GM18858 (cell line): ENCODE data around the gene CPE.

Experiments used
- ATAC-seq: cut with Tn5 transposase; IDR thresholded peaks from one replicate; pipeline ENCODE4 v1.9.1; 2021; ENCODE audit not compliant: unreplicated experiment

CPE gene

DNA sequence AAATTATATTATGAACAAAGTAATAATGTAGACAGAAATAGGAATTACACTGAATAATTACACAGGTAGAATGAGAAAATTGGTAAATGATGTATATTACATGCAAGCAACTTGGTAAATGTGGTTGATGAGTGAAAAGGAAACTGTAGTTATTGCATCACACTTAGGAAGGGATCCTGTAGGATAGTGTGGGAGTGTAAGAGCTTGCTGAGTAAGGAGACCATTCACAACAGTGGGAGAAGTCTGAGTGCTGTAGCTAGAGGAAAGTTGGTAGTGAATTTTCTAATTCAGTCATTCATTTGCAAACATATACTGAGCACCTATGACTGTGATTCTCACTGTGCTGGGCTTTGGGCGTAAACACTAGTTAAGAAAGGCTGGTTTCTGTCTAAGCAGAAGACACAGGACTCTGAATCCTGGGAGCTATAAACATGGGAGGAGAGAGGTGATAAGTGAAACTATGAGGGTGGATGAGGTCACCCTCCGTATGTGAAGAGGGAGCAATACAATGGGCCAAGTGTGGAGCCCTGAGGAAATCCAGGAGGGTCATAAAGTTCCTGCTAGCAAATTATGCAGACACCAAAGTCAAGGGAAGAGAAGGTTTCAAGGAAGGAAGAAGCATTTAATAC, 14.2 kb upstream of the CPE start:
- no peak for ATAC-seq

DNA sequence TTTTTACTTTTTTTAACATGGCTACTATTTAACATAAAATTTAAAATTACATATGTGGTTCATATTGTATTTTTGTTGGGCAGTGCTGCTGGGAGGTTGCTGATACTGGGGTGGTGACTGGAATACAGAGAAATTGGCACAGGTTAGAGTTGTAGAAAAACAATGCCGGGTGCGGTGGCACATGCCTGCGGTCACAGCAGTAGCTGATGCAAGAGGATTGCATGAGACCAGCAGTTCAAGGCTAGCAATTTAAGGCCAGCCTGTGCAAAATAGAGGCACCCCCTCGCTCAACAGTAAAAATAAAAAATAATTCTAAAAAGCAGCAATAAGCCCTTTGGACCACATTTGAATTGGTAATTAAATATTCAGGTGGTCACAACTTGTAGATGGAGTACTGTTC, 11.8 kb upstream of the CPE start:
- no peak for ATAC-seq

DNA sequence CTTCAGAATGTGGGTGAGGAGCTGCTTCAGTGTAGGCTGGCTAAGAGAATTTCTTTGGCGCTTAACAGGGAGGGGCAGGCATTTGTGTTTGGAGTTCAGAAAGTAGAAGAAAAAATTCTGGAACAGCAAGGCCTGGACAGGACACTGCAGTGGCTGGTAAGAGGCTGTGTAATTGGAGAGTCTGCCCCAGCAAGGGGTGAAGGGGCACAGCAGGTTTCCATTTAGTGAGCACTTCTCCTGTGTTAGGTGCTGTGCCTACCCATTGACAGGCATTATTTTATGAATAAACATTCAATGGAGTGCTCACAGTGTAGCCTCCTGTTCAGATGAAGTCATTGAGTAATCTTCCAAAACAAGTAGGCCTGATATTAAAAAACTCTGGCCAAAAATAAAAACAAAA, 10.7 kb upstream of the CPE start:
- no peak for ATAC-seq

DNA sequence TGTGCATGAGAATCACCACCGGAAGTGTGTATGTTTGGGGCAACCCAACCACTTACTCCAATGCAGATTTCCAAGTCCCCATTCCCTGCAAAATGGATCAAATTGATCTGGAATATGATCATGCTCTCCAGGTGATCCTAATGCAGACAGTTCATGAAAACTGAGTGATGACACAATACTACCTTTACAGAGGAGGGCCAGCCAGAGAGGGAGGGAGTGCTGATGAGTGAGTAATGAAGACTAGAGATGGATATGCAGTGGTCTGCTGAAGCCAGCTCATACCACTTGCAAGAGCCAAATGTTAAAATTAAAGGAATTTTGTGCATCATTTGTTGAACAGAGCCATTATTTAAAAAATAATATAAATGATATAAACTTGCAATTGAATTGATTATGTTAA, 10.2 kb upstream of the CPE start:
- no peak for ATAC-seq

DNA sequence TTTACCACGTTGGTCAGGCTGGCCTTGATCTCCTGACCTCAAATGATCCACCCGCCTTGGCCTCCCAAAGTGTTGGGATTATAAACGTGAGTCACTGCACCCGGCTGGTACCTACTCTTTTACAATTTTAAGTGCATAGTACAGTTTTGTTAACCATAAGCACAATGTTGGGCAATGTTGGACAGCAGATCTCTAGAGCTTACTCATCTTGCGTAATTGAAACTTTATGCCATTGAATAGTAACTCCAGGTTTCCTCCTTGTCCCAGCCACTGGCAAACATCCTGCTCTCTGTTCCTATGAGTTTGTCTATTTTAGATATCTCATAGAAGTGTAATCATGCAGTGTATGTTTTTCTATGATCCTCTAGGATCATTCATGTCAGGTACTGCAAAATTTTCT, 9.3 kb upstream of the CPE start:
- ATAC-seq = no peak

DNA sequence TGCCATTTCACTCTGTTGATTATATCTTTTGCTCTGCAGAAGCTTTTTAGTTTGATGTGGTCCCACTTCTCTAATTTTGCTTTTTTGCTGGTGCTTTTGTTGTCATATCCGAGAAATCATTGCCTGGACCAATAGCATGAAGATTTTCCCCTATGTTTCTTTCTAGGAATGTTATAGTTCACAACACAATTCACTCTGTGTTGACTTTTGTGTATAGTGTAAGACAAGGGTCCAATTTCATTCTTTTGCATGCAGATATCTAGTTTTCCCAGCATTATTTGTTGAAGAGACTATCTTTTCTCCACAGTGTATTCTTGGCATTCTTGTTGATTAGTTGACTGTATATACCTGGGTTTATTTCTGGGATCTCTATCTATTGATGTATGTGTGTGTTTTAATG, 8.3 kb upstream of the CPE start:
- no peak for ATAC-seq

DNA sequence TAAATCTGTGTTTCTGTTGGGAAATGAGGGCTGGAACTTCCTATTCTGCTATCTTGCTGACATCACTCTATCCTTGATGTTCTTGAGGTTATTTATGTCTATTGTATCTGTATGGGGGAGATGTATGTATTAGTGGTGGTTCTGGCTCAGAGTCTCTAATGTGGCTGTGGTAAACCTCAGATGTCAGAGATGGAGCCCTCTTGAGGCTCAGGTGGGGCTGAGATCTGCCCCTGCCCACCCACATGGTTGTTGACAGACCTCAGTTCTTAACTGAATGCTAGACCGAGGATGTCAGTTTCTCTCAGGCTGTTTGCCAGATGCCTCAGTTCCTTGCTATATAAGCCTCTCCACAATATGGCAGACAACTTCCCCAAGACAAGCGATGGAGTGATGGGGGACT, 3.3 kb upstream of the CPE start:
- ATAC-seq = no peak

DNA sequence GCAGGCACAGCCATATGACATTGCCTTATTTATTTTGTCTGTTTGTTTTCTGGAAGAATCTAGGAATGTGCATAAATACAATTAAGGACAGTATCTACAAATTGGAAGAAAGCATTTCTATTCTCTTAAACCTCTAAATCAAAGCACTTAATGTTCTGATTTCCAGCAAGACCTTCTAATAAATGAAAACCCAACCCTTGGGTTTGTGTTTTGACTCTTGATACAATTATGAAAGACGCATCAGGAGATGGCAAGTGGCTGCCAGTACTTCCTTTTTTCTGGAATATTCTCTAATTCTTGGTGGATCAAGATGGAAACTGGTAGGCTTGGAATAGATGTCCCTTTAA, 437 bp upstream of the CPE start:
- no peak for ATAC-seq

DNA sequence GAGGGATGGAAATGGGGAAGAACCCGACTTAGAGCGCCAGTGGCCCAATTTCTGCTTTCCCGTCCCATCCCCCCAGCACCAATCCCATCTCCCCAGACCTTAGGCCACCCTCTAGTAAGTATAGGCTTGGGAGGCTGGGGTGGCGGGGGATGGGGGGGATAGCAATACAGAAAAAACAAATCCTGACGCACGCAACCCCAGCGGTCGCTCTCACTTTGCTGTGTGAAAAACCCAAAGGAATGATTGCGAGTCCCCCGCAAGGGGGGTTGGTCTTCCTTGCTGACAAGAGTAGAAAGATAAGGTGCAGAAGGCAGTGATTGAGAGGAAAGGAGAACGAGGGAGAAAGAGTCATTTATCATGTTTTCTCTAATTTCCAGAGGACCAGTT, 863 bp downstream of the CPE start:
- no peak for ATAC-seq

DNA sequence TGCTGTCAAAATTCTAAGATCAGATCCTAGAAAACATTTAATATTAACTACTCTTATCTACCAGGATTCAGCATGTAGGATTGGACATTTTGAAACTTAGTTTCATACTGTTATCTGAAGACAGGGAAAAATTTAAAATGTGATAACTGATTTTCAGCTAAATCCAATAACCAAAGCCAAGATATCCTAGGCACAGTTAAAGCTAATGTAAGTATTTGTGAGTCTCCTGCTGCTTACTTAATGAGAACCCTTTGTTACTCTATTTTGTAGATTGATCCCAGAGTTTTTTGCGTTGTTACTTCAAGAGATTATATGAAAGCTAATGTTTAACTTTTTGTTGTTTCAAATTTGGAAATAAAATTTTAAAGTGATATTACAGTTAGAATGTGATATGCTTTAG, 2.0 kb downstream of the CPE start:
- ATAC-seq = no peak

DNA sequence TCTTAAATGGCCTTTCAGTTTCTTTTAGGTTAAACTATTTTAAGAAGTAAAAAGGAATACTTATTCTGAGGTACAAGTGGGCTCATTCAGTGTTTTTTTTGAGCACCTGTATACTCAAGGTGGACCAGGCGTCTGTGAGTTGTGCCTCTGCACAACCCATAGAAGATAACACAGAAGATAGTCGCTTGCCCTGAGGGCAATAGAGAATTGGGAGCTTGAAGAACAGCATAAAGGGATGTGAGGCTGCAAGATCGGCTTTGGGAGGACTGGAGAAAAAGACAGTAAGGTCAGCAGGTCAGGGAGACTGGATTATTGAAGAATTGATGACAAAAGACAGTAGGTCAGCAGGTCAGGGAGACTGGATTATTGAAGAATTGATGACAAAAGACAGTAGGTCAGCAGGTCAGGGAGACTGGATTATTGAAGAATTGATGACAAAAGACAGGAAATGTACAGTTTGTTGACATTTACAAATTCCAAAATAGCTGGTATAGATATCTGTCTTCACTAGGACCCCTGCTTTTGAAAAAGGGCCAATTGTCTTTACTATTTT, 3.1 kb downstream of the CPE start:
- ATAC-seq = no peak

DNA sequence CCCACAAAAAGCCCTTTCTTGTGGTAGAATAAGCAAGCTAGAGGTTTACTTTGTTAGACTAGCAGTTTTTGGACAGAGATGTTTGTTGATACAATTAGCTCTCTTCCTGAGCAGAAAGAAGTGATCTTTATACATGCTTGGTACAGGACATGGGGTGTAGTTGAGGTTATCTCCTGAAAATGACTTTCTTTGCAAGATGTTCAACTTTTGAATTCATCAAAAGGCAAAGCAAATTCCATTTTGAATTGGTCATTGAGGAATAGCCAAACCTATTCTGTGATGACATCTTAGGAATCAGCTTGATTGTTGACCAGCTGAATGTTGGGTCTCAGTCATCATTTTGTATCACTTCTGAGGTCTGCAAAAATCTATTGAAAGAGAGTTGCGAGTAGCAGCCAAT, 3.8 kb downstream of the CPE start:
- no peak for ATAC-seq

DNA sequence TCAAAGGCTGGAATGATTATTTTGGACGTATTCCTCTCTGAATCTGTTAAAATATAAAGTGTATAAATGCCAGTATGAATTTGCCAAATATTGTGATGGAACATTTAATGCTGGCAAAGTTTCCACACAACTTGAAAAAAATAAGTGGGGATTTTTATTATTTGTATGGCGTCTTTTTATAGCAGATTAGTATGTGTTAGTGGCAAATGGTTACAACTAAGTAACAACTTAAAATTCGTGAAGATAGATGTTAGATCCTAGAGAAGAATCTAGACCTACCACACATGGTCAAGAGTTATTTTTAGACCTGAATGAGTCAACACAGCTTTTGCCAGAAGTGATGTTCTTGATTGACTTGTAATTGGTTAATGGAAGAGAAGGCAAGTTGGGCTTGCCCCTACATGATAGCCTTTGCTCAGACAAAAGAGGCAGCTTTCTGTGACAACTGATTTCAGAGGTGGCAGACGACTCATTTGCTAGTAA, 4.8 kb downstream of the CPE start:
- ATAC-seq = no peak

DNA sequence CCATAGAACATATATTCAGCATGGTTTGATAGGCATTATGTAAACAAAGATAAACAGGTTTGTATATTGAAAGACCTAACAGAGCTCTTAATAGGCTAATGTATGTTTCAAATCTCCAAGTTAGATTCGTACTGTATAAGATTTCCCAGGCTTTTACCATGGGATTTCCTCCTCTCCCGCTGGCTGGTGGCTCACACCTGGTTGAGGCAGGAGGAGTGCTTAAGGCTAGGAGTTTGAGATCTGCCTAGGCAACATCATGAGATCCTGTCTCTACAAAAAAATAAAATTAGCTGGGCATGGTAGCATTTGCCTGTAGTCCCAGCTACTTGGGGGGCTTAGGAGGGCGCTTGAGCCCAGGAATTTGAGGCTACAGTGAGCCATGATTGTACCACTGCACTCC, 5.4 kb downstream of the CPE start:
- ATAC-seq = no peak

DNA sequence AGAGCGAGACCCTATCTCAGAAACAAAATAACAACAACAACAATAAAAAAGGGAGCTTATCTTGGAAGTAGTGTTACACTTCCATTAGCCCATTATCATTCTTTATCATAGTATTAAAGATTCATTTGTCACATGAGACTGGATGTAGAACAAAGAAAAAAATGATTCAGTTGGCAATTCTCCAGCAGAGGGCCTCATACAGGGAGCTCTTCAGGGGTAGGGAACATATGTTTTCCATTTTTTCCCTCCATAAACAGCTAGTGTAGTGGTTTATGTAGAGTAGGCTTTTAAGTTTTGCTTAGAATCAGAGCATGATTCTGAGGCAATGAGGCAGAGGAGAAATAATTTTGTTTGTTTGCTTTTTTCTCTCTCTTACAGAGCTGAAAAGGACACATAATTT, 5.8 kb downstream of the CPE start:
- no peak for ATAC-seq

DNA sequence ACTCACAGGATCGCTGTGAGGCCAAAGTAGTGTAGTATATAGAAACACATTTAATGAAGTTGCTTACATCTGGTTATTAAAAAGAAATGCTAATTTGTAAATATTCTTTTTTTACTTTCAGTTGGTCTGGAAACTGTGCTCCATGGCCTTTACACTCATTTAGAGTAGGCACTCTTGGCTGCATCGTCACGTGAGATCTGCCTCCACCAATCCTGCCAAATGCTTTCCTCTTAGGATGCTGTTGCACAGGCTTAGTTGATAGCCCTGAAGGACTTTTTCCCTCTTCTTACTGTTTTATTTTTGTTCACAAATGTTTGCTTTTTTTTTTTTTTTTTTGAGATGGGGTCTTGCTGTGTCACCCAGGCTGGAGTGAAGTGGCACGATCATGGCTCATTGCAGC, 6.3 kb downstream of the CPE start:
- ATAC-seq = no peak

DNA sequence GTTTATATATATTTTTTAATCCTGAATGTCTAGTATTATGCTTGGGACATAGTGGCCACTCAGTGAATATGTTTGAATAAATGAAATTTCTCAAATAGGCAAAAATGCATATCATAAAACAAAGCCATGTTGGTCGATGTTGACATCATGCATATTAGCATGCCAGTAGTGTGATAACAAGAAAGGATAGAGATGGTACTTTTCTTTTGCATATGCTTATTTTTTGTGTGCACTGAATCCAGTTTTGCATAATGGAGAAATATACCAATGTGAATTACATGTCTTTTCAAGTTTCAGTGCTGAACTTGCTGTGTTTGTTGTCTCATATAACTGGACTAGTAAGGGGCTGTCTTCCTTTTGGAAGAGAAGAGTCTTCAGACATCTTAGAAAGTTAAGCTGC, 7.5 kb downstream of the CPE start:
- ATAC-seq = no peak

DNA sequence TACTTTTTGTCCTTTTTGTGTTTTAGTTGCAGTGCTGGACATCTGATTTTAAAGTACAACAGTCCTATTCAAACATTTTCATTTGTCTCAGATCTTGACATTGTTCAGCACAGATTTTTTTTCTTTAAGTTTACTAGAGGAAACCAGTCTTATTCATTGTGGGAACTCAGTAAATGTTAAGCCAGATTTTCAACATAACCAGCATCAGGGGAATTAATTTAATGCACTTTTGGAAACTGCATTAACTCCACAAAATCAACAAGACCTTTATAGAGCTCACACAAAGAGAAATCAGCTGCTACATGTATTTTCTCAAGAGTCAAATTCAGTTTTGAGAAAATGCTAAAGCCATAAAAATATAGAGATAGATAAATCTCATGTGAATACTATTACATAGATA, 9.9 kb downstream of the CPE start:
- ATAC-seq = no peak

DNA sequence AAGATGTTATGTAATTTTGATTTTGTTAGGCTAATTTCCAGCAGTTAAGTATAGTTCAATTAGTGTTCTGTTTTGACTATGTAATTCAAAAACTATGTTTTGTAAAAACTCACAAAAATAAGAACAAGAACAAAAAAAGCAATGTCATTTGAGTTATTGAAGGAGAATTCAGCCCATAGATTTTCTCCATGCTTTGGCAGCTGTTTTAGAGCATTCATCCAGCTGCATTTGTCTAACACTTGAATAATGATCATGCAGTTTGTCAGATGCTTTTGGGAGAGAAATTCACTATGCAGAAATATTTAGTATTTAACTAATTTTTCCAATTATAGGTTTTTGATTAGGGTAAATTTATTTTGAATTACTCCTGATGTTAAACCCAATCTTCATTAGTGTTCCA, 14.2 kb downstream of the CPE start:
- no peak for ATAC-seq

DNA sequence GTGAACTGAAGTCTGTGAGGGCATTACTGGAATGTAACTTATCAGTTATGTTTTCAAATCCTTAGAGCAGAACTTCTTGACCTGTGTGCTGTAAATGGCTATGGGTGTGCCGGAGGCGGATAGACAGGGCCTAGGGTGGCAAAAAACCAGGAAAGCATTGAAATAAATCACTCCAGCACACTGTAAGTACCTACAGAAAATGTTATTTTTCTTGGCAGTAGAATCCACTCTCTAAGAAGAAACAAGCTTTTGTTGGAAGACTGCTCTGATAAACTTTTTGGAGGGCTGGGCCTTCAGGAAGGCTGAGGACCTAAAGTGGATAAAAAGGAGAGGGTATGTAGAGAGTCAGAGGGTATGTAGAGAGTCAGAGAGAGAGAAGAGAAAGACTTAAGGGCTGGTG, 14.9 kb downstream of the CPE start:
- no peak for ATAC-seq

DNA sequence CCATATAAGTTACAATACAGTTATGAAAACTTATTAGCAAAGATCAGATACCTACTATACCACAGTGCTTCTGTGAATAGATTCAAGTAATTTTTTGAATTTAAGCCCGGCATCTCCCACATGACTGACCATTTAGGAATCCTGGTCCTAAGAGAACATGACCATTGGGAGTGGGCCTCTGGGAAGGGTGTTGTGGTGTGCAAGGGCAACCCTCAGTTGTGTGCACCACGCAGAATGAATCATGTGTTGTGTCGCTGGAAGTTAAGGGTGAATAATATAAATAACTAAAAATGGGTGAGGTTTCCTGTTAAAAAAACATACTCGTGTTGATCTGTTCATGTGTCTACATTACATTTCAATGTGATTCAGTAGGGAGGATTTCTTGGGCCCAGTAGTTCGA, 15.5 kb downstream of the CPE start:
- ATAC-seq = no peak

DNA sequence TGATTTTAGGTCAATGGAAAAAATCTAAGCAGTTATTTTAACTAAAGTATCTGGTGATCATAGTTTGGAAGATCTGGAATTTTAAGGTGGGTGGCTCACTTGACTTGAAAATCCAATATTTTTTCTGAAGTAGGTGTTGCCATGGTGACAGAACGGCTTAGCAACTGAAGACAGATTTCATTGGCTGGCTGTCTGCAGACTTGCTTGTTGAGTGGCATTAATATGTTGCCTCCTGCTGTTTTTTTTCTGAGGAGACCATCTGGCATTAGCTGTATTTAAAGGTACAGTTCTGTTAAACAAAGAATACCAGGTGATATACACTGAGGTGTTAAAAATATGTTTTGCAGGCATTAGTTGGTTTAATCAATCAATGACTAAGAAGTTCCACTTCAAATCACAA, 19.8 kb downstream of the CPE start:
- ATAC-seq = no peak

DNA sequence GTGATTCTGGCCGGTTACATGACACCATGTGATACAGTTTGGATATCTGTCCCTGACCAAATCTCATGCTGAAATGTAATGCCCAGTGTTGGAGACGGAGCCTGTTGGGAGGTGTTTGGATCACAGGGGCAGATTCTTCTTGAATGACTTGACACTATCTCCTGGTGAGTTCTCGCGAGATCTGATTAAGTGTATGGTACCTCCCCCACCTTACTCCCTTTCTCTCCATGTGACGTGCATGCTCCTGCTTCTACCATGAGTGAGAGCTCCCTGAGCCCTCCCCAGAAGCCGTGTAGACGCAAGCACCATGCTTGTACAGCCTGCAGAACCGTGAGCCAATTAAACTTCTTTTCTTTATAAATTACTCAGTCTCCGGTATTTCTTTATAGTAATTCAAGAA, 23.6 kb downstream of the CPE start:
- no peak for ATAC-seq

DNA sequence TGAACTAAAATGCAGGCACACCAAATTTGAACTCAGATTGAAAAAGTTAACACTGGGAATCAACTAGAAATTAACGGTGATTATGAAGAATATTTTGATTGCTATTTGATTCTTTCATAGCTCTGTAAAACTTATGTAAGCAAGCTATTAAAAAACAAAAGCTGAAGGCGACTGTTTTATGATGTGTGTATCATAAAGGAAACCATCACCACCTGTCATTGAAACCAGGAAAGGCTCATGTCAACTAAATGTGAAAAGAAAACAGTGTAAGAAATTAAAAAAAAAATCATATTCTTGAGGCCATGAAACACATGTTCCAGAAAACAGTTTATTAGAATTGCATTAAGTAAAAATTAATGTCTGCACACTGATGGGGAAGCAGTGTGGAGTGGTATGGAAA, 24.2 kb downstream of the CPE start:
- ATAC-seq = no peak
